ENCODE results near the gene CYP2U1. TPM values are rescaled to one million over a fixed set of nuclear protein-coding genes. Genes with fewer than 3 reads are reported as not detected.

The CYP2U1 gene
- total RNA-seq, 1 experiment from 2014 or later: 4.5 TPM

DNA sequence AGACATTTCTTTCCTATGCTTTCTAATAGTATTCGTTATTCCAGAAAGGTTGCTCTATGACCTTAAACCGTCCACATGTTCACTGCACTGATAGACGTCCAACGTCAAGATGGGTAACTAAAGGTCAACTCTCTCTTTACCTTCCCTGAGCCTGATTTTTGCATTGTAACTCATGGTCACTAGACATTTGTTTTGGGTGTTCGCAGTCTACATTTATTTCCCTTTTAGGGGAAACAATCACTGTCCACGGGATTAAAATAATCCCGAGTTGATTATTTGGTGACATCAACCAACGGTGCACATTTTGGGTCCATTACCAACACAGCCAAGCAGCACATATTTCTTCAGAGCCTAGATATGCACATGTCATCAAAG is 57.8 kb downstream of the CYP2U1 start:
- H3K4me3 Mint-ChIP-seq (ENCODE audit: low read depth, unreplicated experiment): peak overlapping the region; percentile 86
- no peak for DNase-seq
- no peaks in the 10 kb centered on the region for H3K9me3 Mint-ChIP-seq (ENCODE audit: low read depth, unreplicated experiment)
- TF ChIP-seq, protein P1, sequence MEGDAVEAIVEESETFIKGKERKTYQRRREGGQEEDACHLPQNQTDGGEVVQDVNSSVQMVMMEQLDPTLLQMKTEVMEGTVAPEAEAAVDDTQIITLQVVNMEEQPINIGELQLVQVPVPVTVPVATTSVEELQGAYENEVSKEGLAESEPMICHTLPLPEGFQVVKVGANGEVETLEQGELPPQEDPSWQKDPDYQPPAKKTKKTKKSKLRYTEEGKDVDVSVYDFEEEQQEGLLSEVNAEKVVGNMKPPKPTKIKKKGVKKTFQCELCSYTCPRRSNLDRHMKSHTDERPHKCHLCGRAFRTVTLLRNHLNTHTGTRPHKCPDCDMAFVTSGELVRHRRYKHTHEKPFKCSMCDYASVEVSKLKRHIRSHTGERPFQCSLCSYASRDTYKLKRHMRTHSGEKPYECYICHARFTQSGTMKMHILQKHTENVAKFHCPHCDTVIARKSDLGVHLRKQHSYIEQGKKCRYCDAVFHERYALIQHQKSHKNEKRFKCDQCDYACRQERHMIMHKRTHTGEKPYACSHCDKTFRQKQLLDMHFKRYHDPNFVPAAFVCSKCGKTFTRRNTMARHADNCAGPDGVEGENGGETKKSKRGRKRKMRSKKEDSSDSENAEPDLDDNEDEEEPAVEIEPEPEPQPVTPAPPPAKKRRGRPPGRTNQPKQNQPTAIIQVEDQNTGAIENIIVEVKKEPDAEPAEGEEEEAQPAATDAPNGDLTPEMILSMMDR (IDR thresholded peaks at IDR 0.05; ENCODE audit: unreplicated experiment): no peak
- no peaks in the 10 kb centered on the region for H3K27me3 Mint-ChIP-seq (ENCODE audit: unreplicated experiment)
- H3K4me1 Mint-ChIP-seq (ENCODE audit: low read depth, unreplicated experiment): peaks cover 19% of the 10 kb centered on the region
- peaks cover 34% of the 10 kb centered on the region for H3K36me3 Mint-ChIP-seq (ENCODE audit: insufficient read depth, unreplicated experiment)
- TSS peak; percentile 83 for BruUV-seq (replicated peaks)
- CTCF ChIA-PET: no interaction called here
- H3K27ac Mint-ChIP-seq (ENCODE audit: unreplicated experiment): peak overlapping the region; percentile 47
- intact Hi-C loops (cut with micrococcal nuclease; ENCODE audit: unreplicated experiment): no loop called here

DNA sequence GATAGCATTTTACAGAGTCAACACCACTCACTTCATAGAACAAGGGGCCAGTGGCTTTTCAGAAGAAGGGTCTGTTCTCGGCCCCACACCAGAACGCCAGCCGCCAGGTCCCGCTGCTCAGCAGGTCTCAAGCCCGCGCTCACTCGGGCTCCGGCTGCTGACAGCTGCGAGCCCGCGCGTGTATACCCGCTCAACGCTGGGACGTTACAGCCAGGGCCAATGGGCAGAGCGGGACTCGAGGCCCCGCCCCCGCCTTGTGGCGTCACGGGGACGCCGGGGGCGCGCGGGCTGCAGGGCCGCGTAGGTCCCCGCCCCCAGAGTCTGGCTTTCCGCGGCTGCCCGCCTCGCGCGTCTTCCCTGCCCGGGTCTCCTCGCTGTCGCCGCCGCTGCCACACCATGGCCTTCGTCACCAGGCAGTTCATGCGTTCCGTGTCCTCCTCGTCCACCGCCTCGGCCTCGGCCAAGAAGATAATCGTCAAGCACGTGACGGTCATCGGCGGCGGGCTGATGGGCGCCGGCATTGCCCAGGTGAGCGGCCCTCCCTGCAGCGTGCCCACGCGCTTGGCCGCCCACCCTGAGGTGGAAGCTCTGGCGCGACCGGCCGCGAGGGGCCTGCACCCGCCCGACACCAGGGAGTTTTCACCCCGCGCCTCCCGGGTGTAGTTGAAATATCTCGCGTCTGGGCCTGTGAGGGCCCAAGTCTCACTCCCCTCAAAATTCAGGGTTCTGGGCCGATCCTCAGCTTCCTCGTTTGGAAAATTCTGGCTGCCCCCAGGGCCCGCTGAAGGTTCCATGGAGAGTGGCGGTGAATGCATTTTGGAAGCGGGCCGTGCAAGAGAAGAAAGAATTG is 58.4 kb downstream of the CYP2U1 start, which contains the start of gene HADH:
Gene HADH (plus strand): TSS at position 353 of the 850 bp plus-strand sequence. CDS start 44 bp downstream, at position 397.
- peak; percentile 94 for DNase-seq
- Mint-ChIP-seq H3K27ac (ENCODE audit: unreplicated experiment) (peak within 1 kb of the TSS; percentile 47), H3K9me3 (ENCODE audit: low read depth, unreplicated experiment) (no peaks in the 10 kb centered on the region), H3K4me3 (ENCODE audit: low read depth, unreplicated experiment) (peak within 1 kb of the TSS; percentile 86), H3K4me1 (ENCODE audit: low read depth, unreplicated experiment) (peaks cover 19% of the 10 kb centered on the region), H3K36me3 (ENCODE audit: insufficient read depth, unreplicated experiment) (peaks cover 34% of the 10 kb centered on the region), H3K27me3 (ENCODE audit: unreplicated experiment) (no peaks in the 10 kb centered on the region)
- TSS peak; percentile 19 for BruUV-seq (replicated peaks)
- TF ChIP-seq, protein P1 (IDR thresholded peaks at IDR 0.05; ENCODE audit: unreplicated experiment): no peak
- CTCF ChIA-PET: interaction anchor here (0.6 kb wide), 2 partner anchors 77 to 270 kb away, joined by 5 to 6 read pairs; partner anchors contain the start of gene PAPSS1
- intact Hi-C loops (cut with micrococcal nuclease; ENCODE audit: unreplicated experiment): no loop called here

DNA sequence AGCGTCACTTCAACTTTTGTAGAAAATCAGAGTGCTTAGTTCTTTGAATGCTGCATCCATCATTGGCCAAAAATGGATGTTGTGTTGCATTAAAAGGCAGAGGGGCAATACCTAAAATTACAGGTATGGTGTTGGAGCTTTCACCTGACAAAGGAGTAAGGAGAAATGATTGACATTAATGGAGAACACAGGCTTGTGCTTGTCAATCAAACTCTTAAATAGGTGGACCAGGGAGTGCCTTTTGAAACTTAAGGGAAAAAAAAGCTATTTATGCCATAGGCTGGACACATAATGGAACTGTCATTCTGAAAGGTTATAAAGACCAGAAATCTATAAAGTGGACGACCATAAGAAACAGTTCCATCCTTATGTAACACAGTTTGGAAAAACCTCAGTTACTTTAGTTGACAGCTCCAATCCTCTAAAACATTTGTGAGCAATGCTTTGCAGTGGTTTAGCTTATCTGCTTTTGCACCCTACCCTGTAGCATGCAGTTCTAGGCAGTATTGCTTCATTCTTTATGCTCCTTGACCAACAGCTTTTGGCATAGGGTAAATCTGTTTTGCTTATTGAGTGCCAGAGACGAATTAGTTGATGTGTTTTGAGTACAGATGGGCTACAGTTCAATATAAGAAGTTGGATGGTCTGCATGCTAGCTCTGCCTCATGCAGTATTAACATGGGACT is 60.7 kb downstream of the CYP2U1 start:
- CTCF ChIA-PET: no interaction called here
- Mint-ChIP-seq H3K27ac (ENCODE audit: unreplicated experiment) (no peak overlapping the region), H3K4me1 (ENCODE audit: low read depth, unreplicated experiment) (peaks cover 19% of the 10 kb centered on the region)

DNA sequence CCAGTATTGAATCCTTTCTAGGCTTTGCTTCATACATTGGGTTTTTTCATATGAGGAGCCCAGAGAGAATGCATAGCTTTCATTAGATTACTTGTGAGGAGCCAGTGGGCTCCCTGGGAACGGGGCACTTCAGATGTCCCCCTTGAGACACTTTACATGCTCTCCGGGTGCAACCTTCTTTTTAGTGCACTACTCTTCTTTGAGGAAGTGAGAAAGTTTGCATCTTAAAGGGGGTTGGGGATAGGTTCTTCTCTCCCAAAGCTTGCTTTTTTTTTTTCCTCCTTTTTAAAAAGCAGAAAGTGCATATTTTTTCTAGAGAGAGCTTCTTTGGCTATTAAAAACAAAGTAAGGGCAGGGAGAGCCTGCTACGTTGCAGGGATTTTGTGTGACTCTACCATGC is 62.6 kb downstream of the CYP2U1 start:
- Mint-ChIP-seq H3K4me1 (ENCODE audit: low read depth, unreplicated experiment) (peaks cover 6% of the 10 kb centered on the region), H3K4me3 (ENCODE audit: low read depth, unreplicated experiment) (no peak overlapping the region), H3K36me3 (ENCODE audit: insufficient read depth, unreplicated experiment) (peaks cover 27% of the 10 kb centered on the region), H3K27ac (ENCODE audit: unreplicated experiment) (no peak overlapping the region), H3K9me3 (ENCODE audit: low read depth, unreplicated experiment) (no peaks in the 10 kb centered on the region), H3K27me3 (ENCODE audit: unreplicated experiment) (no peaks in the 10 kb centered on the region)
- TF ChIP-seq, protein P1 (IDR thresholded peaks at IDR 0.05; ENCODE audit: unreplicated experiment): no peak
- CTCF ChIA-PET: no interaction called here
- no peak for DNase-seq
- no TSS peak for BruUV-seq (replicated peaks)
- intact Hi-C loops (cut with micrococcal nuclease; ENCODE audit: unreplicated experiment): no loop called here

More for the DNA sequence above, 60.7 kb downstream of the CYP2U1 start:
- no peaks in the 10 kb centered on the region for H3K27me3 Mint-ChIP-seq (ENCODE audit: unreplicated experiment)
- H3K9me3 Mint-ChIP-seq (ENCODE audit: low read depth, unreplicated experiment): no peaks in the 10 kb centered on the region
- no peak for DNase-seq
- H3K4me3 Mint-ChIP-seq (ENCODE audit: low read depth, unreplicated experiment): peak overlapping the region; percentile 86
- H3K36me3 Mint-ChIP-seq (ENCODE audit: insufficient read depth, unreplicated experiment): peaks cover 34% of the 10 kb centered on the region
- no TSS peak for BruUV-seq (replicated peaks)
- intact Hi-C loops (cut with micrococcal nuclease; ENCODE audit: unreplicated experiment): no loop called here
- TF ChIP-seq, protein P1 (IDR thresholded peaks at IDR 0.05; ENCODE audit: unreplicated experiment): no peak

Data from Calu3 (cell line).